H9 (cell line): Measurements from ENCODE around the gene MVD. TPM values are rescaled to one million over a fixed set of nuclear protein-coding genes. Genes with fewer than 3 reads are reported as not detected.

Experiments used
- DNase-seq: peaks from one replicate; pipeline ENCODE4 v3.0.0-alpha.2; 2017
- H2AFZ ChIP-seq: one replicate; pipeline ENCODE4 v1.6.1; 2013; ENCODE audit warnings: mild to moderate bottlenecking, low read length, control low read depth, moderate library complexity
- H2AK5ac ChIP-seq: 2 replicates; pipeline ENCODE4 v1.6.1; 2013; ENCODE audit warnings: low read length, control low read depth, mixed read lengths; ENCODE audit not compliant: insufficient read length
- H2BK120ac ChIP-seq: one replicate; pipeline ENCODE4 v1.6.1; 2013; ENCODE audit warnings: low read depth, mild to moderate bottlenecking, low read length, control low read depth, inconsistent platforms; ENCODE audit not compliant: poor library complexity, severe bottlenecking
- H2BK12ac ChIP-seq: 2 replicates; pipeline ENCODE4 v1.6.1; 2013; ENCODE audit warnings: low read length, control low read depth, mixed read lengths, low read depth; ENCODE audit not compliant: insufficient read length
- H2BK15ac ChIP-seq: 2 replicates; pipeline ENCODE4 v1.6.1; 2013; ENCODE audit warnings: low read depth, low read length, control low read depth
- H2BK20ac ChIP-seq: one replicate; pipeline ENCODE4 v1.6.1; 2013; ENCODE audit warnings: low read depth, mild to moderate bottlenecking, low read length, control low read depth, inconsistent platforms; ENCODE audit not compliant: poor library complexity, severe bottlenecking
- H2BK5ac ChIP-seq: 2 replicates; pipeline ENCODE4 v1.6.1; 2013; ENCODE audit warnings: low read length, control low read depth, mixed read lengths; ENCODE audit not compliant: insufficient read length
- H3K14ac ChIP-seq: 2 replicates; pipeline ENCODE4 v1.6.1; 2013; ENCODE audit warnings: low read length, control low read depth; ENCODE audit not compliant: insufficient read depth
- H3K18ac ChIP-seq: 2 replicates; pipeline ENCODE4 v1.6.1; 2013; ENCODE audit warnings: low read depth, mild to moderate bottlenecking, mixed read lengths, low read length, control low read depth; ENCODE audit not compliant: insufficient read length
- H3K23ac ChIP-seq: 2 replicates; pipeline ENCODE4 v1.6.1; 2013; ENCODE audit warnings: low read length, control low read depth, mixed read lengths, low read depth; ENCODE audit not compliant: insufficient read length
- H3K23me2 ChIP-seq: 2 replicates; pipeline ENCODE4 v1.6.1; 2013; ENCODE audit warnings: low read depth, mild to moderate bottlenecking, mixed read lengths, low read length, control low read depth; ENCODE audit not compliant: insufficient read length, poor library complexity, severe bottlenecking
- H3K27ac ChIP-seq: 2 replicates; pipeline ENCODE4 v1.5.1; 2013; ENCODE audit warnings: low read length, control low read depth, mixed read lengths, low read depth; ENCODE audit not compliant: insufficient read length
- H3K27me3 ChIP-seq: 2 replicates; pipeline ENCODE4 v1.6.1; 2013; ENCODE audit warnings: low read length, control low read depth, inconsistent platforms; ENCODE audit not compliant: insufficient read depth
- H3K4ac ChIP-seq: 2 replicates; pipeline ENCODE4 v1.6.1; 2013; ENCODE audit warnings: low read depth, mild to moderate bottlenecking, control low read depth, inconsistent platforms, low read length, moderate library complexity
- H3K4me1 ChIP-seq: 2 replicates; pipeline ENCODE4 v1.6.1; 2013; ENCODE audit warnings: low read length, control low read depth, inconsistent platforms; ENCODE audit not compliant: insufficient read depth
- H3K4me2 ChIP-seq: 2 replicates; pipeline ENCODE4 v1.6.1; 2013; ENCODE audit warnings: low read length, control low read depth, mixed read lengths; ENCODE audit not compliant: insufficient read length, insufficient read depth
- H3K56ac ChIP-seq: 2 replicates; pipeline ENCODE4 v1.6.1; 2013; ENCODE audit warnings: low read depth, mild to moderate bottlenecking, mixed read lengths, low read length, control low read depth; ENCODE audit not compliant: insufficient read length
- H3K79me1 ChIP-seq: 2 replicates; pipeline ENCODE4 v1.6.1; 2013; ENCODE audit warnings: low read depth, mild to moderate bottlenecking, moderate library complexity, low read length, control low read depth, inconsistent platforms; ENCODE audit not compliant: insufficient read depth, poor library complexity, severe bottlenecking
- H3K79me2 ChIP-seq: 2 replicates; pipeline ENCODE4 v1.6.1; 2013; ENCODE audit warnings: low read length, control low read depth, inconsistent platforms; ENCODE audit not compliant: insufficient read depth
- H3K9ac ChIP-seq: 2 replicates; pipeline ENCODE4 v1.6.1; 2013; ENCODE audit warnings: low read length, control low read depth, mixed read lengths; ENCODE audit not compliant: insufficient read length; ENCODE audit errors: extremely low read depth
- H3K9me3 ChIP-seq: one replicate; pipeline ENCODE4 v1.6.1; 2013; ENCODE audit warnings: low read depth, low read length, inconsistent platforms; ENCODE audit not compliant: control insufficient read depth
- H3T11ph ChIP-seq: one replicate; pipeline ENCODE4 v1.6.1; 2013; ENCODE audit warnings: mild to moderate bottlenecking, low read length, control low read depth, inconsistent platforms
- H4K20me1 ChIP-seq: one replicate; pipeline ENCODE4 v1.6.1; 2013; ENCODE audit not compliant: control insufficient read depth, insufficient read length, insufficient read depth
- H4K5ac ChIP-seq: 2 replicates; pipeline ENCODE4 v1.6.1; 2013; ENCODE audit warnings: low read depth, mild to moderate bottlenecking, mixed read lengths, low read length, control low read depth; ENCODE audit not compliant: insufficient read length
- H4K8ac ChIP-seq: replicated peaks from 2 replicates; pipeline ENCODE4 v1.6.1; 2013; ENCODE audit warnings: low read length, control low read depth, mixed read lengths, low read depth; ENCODE audit not compliant: insufficient read length
- H4K91ac ChIP-seq: 2 replicates; pipeline ENCODE4 v1.6.1; 2013; ENCODE audit warnings: low read depth, mild to moderate bottlenecking, moderate library complexity, mixed read lengths, low read length, control low read depth; ENCODE audit not compliant: insufficient read length
- H3K27ac Mint-ChIP-seq, 3 experiments: 2 replicates in 2 of 3; 3 replicates in 1 of 3; pipeline ENCODE4 v1.8.0; 2020 to 2021; ENCODE audit warnings: mixed read lengths in 3 of 3, mild to moderate bottlenecking in 1 of 3, moderate library complexity in 1 of 3
- H3K27me3 Mint-ChIP-seq: 2 replicates; pipeline ENCODE4 v1.8.0; 2021; ENCODE audit warnings: low read depth, mild to moderate bottlenecking, moderate library complexity, mixed read lengths
- H3K36me3 Mint-ChIP-seq, 3 experiments: 2 replicates in 2 of 3; 3 replicates in 1 of 3; pipeline ENCODE4 v1.8.0; 2020 to 2021; ENCODE audit warnings: low read depth in 3 of 3, mixed read lengths in 3 of 3; ENCODE audit not compliant: insufficient read depth in 1 of 3
- H3K4me1 Mint-ChIP-seq, 2 experiments: 2 replicates each; pipeline ENCODE4 v1.8.0; 2020; ENCODE audit warnings: mixed read lengths in 2 of 2
- H3K4me3 Mint-ChIP-seq, 2 experiments: 2 replicates in 1 of 2; 3 replicates in 1 of 2; pipeline ENCODE4 v1.8.0; 2020 to 2021; ENCODE audit warnings: mild to moderate bottlenecking in 2 of 2, mixed read lengths in 2 of 2, moderate library complexity in 1 of 2
- H3K9me3 Mint-ChIP-seq, 2 experiments: 2 replicates in 1 of 2; 3 replicates in 1 of 2; pipeline ENCODE4 v1.8.0; 2020; ENCODE audit warnings: mild to moderate bottlenecking in 2 of 2, mixed read lengths in 2 of 2, moderate library complexity in 1 of 2
- WGBS: extraction: QIAGEN DNeasy Blood & Tissue Kit; methylation state at CpG from one replicate; pipeline ENCODE4 v1.1.7; 2013; ENCODE audit warnings: missing lambda C conversion rate, low lambda C conversion rate, mixed read lengths; ENCODE audit not compliant: insufficient read length; ENCODE audit errors: extremely low coverage; 5-methylcytosine and 5-hydroxymethylcytosine counted together
- total RNA-seq: library from RNA; stranded (reverse); gene quantifications from 2 replicates; pipeline ENCODE4 v1.2.1, GENCODE V29; 2021
- TF ChIP-seq, protein P1 (sequence below): fragments of 200-600 bp; sonication (generic); conservative IDR thresholded peaks from 3 replicates; pipeline ENCODE4 v1.8.0; 2021; ENCODE audit warnings: antibody characterized with exemption, mild to moderate bottlenecking

The MVD gene
- total RNA-seq, 1 experiment from 2014 or later = 53.2 TPM

GRCh38 chr16:88686062-88686438 is 23.2 kb upstream of the MVD start:
- H3K4ac ChIP-seq = no peak overlapping the region
- H2AK5ac ChIP-seq = no peak overlapping the region
- Mint-ChIP-seq H3K27me3 (peaks cover 39% of the 10 kb centered on the region), H3K9me3 (no peaks in the 10 kb centered on the region), H3K27ac (no peak overlapping the region), H3K36me3 (no peaks in the 10 kb centered on the region), H3K4me1 (peaks cover 19 to 26% of the 10 kb centered on the region in 2 experiments), H3K4me3 (peak overlapping the region; percentile 75 to 83)
- H3K14ac ChIP-seq = no peak overlapping the region
- no peak overlapping the region for H3K9ac ChIP-seq
- no peak overlapping the region for H2BK12ac ChIP-seq
- H2BK120ac ChIP-seq = no peak overlapping the region
- no peak overlapping the region for H2BK20ac ChIP-seq
- no peak overlapping the region for H4K91ac ChIP-seq
- no CpG with 5 or more reads among the region's 25 CpGs for WGBS
- H3K18ac ChIP-seq = no peak overlapping the region
- DNase-seq = no peak
- H3K56ac ChIP-seq = no peak overlapping the region
- no peaks in the 10 kb centered on the region for H3K79me2 ChIP-seq
- H2BK15ac ChIP-seq = no peak overlapping the region
- no peak overlapping the region for H2BK5ac ChIP-seq
- H2AFZ ChIP-seq = no peak overlapping the region
- no peaks in the 10 kb centered on the region for H3K79me1 ChIP-seq
- peak overlapping the region; percentile 48 for H3K4me2 ChIP-seq
- H4K8ac ChIP-seq = no peak overlapping the region
- H4K20me1 ChIP-seq = no peaks in the 10 kb centered on the region
- H3K23ac ChIP-seq = no peak overlapping the region
- no peak overlapping the region for H4K5ac ChIP-seq
- no peaks in the 10 kb centered on the region for H3K9me3 ChIP-seq
- H3K4me1 ChIP-seq = no peaks in the 10 kb centered on the region
- H3K27me3 ChIP-seq = no peaks in the 10 kb centered on the region; the same call in 1 of the 2 replicates
- H3T11ph ChIP-seq = no peak overlapping the region
- TF ChIP-seq, protein P1, sequence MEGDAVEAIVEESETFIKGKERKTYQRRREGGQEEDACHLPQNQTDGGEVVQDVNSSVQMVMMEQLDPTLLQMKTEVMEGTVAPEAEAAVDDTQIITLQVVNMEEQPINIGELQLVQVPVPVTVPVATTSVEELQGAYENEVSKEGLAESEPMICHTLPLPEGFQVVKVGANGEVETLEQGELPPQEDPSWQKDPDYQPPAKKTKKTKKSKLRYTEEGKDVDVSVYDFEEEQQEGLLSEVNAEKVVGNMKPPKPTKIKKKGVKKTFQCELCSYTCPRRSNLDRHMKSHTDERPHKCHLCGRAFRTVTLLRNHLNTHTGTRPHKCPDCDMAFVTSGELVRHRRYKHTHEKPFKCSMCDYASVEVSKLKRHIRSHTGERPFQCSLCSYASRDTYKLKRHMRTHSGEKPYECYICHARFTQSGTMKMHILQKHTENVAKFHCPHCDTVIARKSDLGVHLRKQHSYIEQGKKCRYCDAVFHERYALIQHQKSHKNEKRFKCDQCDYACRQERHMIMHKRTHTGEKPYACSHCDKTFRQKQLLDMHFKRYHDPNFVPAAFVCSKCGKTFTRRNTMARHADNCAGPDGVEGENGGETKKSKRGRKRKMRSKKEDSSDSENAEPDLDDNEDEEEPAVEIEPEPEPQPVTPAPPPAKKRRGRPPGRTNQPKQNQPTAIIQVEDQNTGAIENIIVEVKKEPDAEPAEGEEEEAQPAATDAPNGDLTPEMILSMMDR = no peak
- no peak overlapping the region for H3K27ac ChIP-seq
- peaks cover 12% of the 10 kb centered on the region for H3K23me2 ChIP-seq
